Neural progenitor cell (in vitro differentiated cells): ENCODE measurements around the gene SURF4. TPM values are rescaled to one million over a fixed set of nuclear protein-coding genes. Genes with fewer than 3 reads are reported as not detected.

Experiments used
- DNase-seq: peaks from one replicate; pipeline ENCODE4 v3.0.0-alpha.2; 2016; ENCODE audit warnings: low spot score
- H2AFZ ChIP-seq: fragments of 200-600 bp; sonication (generic); replicated peaks from 2 replicates; pipeline ENCODE4 v1.6.1; 2016; ENCODE audit warnings: antibody characterized with exemption
- H3F3A ChIP-seq: fragments of 200-600 bp; sonication (generic); 2 replicates; pipeline ENCODE4 v1.6.1; 2016; ENCODE audit warnings: antibody characterized with exemption, low read depth
- H3K27ac ChIP-seq: fragments of 200-600 bp; sonication (generic); 2 replicates; pipeline ENCODE4 v1.5.1; 2016; ENCODE audit warnings: mild to moderate bottlenecking
- H3K27me3 ChIP-seq: fragments of 200-600 bp; sonication (generic); 2 replicates; pipeline ENCODE4 v1.6.1; 2016; ENCODE audit warnings: mild to moderate bottlenecking, moderate library complexity
- H3K36me3 ChIP-seq: fragments of 200-600 bp; sonication (generic); 2 replicates; pipeline ENCODE4 v1.5.1; 2016
- H3K4me1 ChIP-seq: fragments of 200-600 bp; sonication (generic); 2 replicates; pipeline ENCODE4 v1.6.1; 2016; ENCODE audit warnings: mixed run types
- H3K4me2 ChIP-seq: fragments of 200-600 bp; sonication (generic); 2 replicates; pipeline ENCODE4 v1.6.1; 2016
- H3K4me3 ChIP-seq: fragments of 200-600 bp; sonication (generic); 2 replicates; pipeline ENCODE4 v1.5.1; 2016
- H3K79me2 ChIP-seq: fragments of 200-600 bp; sonication (generic); 2 replicates; pipeline ENCODE4 v1.6.1; 2016; ENCODE audit warnings: low read depth
- H3K9ac ChIP-seq: fragments of 200-600 bp; sonication (generic); 2 replicates; pipeline ENCODE4 v1.6.1; 2016
- H3K9me3 ChIP-seq: fragments of 200-600 bp; sonication (generic); 2 replicates; pipeline ENCODE4 v1.5.1; 2016; ENCODE audit warnings: low read depth
- H4K20me1 ChIP-seq: fragments of 200-600 bp; sonication (generic); 2 replicates; pipeline ENCODE4 v1.6.1; 2016; ENCODE audit warnings: low read depth
- H3K27ac Mint-ChIP-seq: 3 replicates; pipeline ENCODE4 v1.8.0; 2021; ENCODE audit warnings: mixed read lengths
- H3K27me3 Mint-ChIP-seq: 2 replicates; pipeline ENCODE4 v1.8.0; 2022; ENCODE audit warnings: low read depth, mild to moderate bottlenecking, inconsistent platforms, moderate library complexity, mixed read lengths; ENCODE audit not compliant: insufficient read depth
- H3K36me3 Mint-ChIP-seq: 3 replicates; pipeline ENCODE4 v1.8.0; 2021; ENCODE audit warnings: mixed read lengths
- H3K4me1 Mint-ChIP-seq: 3 replicates; pipeline ENCODE4 v1.8.0; 2021; ENCODE audit warnings: mixed read lengths
- H3K4me3 Mint-ChIP-seq: 3 replicates; pipeline ENCODE4 v1.8.0; 2021; ENCODE audit warnings: mild to moderate bottlenecking, moderate library complexity, mixed read lengths
- H3K9me3 Mint-ChIP-seq: 3 replicates; pipeline ENCODE4 v1.8.0; 2020; ENCODE audit warnings: mixed read lengths
- CTCF ChIP-seq: fragments of 200-600 bp; sonication (generic); IDR thresholded peaks from 2 replicates; pipeline ENCODE4 v1.5.1; 2017; ENCODE audit warnings: antibody characterized with exemption, mild to moderate bottlenecking
- EZH2 ChIP-seq: fragments of 200-600 bp; sonication (generic); IDR thresholded peaks from 2 replicates; pipeline ENCODE4 v1.6.1; 2017; ENCODE audit warnings: antibody characterized with exemption, mild to moderate bottlenecking, moderate library complexity
- EZH2phosphoT487 ChIP-seq: fragments of 200-600 bp; sonication (generic); IDR thresholded peaks from 2 replicates; pipeline ENCODE4 v1.6.1; 2017; ENCODE audit warnings: antibody characterized with exemption
- total RNA-seq: library from RNA; depleted of rRNA; stranded (reverse); fragments of >200 nt; gene quantifications from 2 replicates; pipeline ENCODE4 v1.2.3, GENCODE V29; 2015; ENCODE audit warnings: low replicate concordance

SURF4 gene
- total RNA-seq, 1 donor from 2014 or later = 102 TPM

- H3K79me2 ChIP-seq = peaks cover 16% of the 10 kb centered on the region
- H3K27ac ChIP-seq = no peak overlapping the region
- no peak overlapping the region for H3K4me3 Mint-ChIP-seq
- peaks cover 5% of the 10 kb centered on the region for H3K4me1 ChIP-seq
- no peak overlapping the region for H2AFZ ChIP-seq
- H3K9ac ChIP-seq = no peak overlapping the region
- H3K4me3 ChIP-seq = no peak overlapping the region
- peaks cover 3% of the 10 kb centered on the region for H3K4me1 Mint-ChIP-seq
- H3K27ac Mint-ChIP-seq = no peak overlapping the region
- H3K4me2 ChIP-seq = no peak overlapping the region
- no peaks in the 10 kb centered on the region for H3K27me3 ChIP-seq
- no peaks in the 10 kb centered on the region for H3K9me3 ChIP-seq
- DNase-seq = no peak
- H3K36me3 Mint-ChIP-seq = peaks cover 22% of the 10 kb centered on the region
- peaks cover 24% of the 10 kb centered on the region for H3F3A ChIP-seq
- peaks cover 3% of the 10 kb centered on the region for H3K27me3 Mint-ChIP-seq
- no peaks in the 10 kb centered on the region for H3K36me3 ChIP-seq
- H4K20me1 ChIP-seq = peaks cover 20% of the 10 kb centered on the region
- H3K9me3 Mint-ChIP-seq = no peaks in the 10 kb centered on the region
- TF ChIP-seq EZH2 = no peak
- TF ChIP-seq CTCF = no peak
- no peak for TF ChIP-seq EZH2phosphoT487
Measured at GRCh38 chr9:133341369-133342068, 34.3 kb downstream of the SURF4 start.

GRCh38 chr9:133340916-133341315 is 34.9 kb downstream of the SURF4 start:
- Histone ChIP-seq H3K36me3 (no peaks in the 10 kb centered on the region), H3K4me3 (no peak overlapping the region), H3F3A (peaks cover 26% of the 10 kb centered on the region), H3K4me1 (peaks cover 5% of the 10 kb centered on the region), H4K20me1 (peaks cover 14% of the 10 kb centered on the region), H3K4me2 (no peak overlapping the region), H3K79me2 (peaks cover 10% of the 10 kb centered on the region), H3K27ac (no peak overlapping the region), H2AFZ (no peak overlapping the region), H3K9ac (no peak overlapping the region), H3K27me3 (no peaks in the 10 kb centered on the region), H3K9me3 (no peaks in the 10 kb centered on the region)
- no peak for DNase-seq
- no peak overlapping the region for H3K27ac Mint-ChIP-seq
- no peaks in the 10 kb centered on the region for H3K9me3 Mint-ChIP-seq
- H3K4me3 Mint-ChIP-seq = no peak overlapping the region
- peaks cover 4% of the 10 kb centered on the region for H3K4me1 Mint-ChIP-seq
- TF ChIP-seq CTCF (no peak), EZH2 (no peak), EZH2phosphoT487 (no peak)
- peaks cover 22% of the 10 kb centered on the region for H3K36me3 Mint-ChIP-seq
- peaks cover 3% of the 10 kb centered on the region for H3K27me3 Mint-ChIP-seq

GRCh38 chr9:133340256-133340655 is 35.6 kb downstream of the SURF4 start:
- Mint-ChIP-seq H3K4me1 (peaks cover 6% of the 10 kb centered on the region), H3K27me3 (peaks cover 5% of the 10 kb centered on the region), H3K4me3 (no peak overlapping the region), H3K27ac (no peak overlapping the region), H3K36me3 (peaks cover 22% of the 10 kb centered on the region), H3K9me3 (no peaks in the 10 kb centered on the region)
- H4K20me1 ChIP-seq = peaks cover 10% of the 10 kb centered on the region
- H3K9ac ChIP-seq = no peak overlapping the region
- DNase-seq = no peak
- H3K27ac ChIP-seq = no peak overlapping the region
- H3K4me2 ChIP-seq = no peak overlapping the region
- peaks cover 5% of the 10 kb centered on the region for H3K4me1 ChIP-seq
- no peaks in the 10 kb centered on the region for H3K9me3 ChIP-seq
- H3K79me2 ChIP-seq = peaks cover 10% of the 10 kb centered on the region
- no peak for TF ChIP-seq EZH2phosphoT487
- TF ChIP-seq CTCF = no peak
- no peak for TF ChIP-seq EZH2
- H3F3A ChIP-seq = peaks cover 30% of the 10 kb centered on the region
- no peak overlapping the region for H2AFZ ChIP-seq
- no peaks in the 10 kb centered on the region for H3K36me3 ChIP-seq
- no peaks in the 10 kb centered on the region for H3K27me3 ChIP-seq
- no peak overlapping the region for H3K4me3 ChIP-seq
